Peyer's patch (tissue), 4 donors: ENCODE data around the gene SCYL1.

Source experiments
- POLR2A ChIP-seq, 2 donors: fragments of 450-650 bp; IDR thresholded peaks; one replicate each; pipeline ENCODE4 v1.5.1; 2017; ENCODE audit warnings: antibody characterized with exemption in 2 of 2, mild to moderate bottlenecking in 2 of 2, moderate library complexity in 2 of 2
- TF ChIP-seq, protein P1 (sequence below), 6 experiments: fragments of 450-650 bp in 4 of 6; fragments of 200-600 bp in 2 of 6; sonication (generic) in 1 of 6; IDR thresholded peaks; one replicate each; pipeline ENCODE4 v1.5.1; 2017 to 2019; ENCODE audit warnings: antibody characterized with exemption in 6 of 6, mild to moderate bottlenecking in 3 of 6, moderate library complexity in 1 of 6

DNA sequence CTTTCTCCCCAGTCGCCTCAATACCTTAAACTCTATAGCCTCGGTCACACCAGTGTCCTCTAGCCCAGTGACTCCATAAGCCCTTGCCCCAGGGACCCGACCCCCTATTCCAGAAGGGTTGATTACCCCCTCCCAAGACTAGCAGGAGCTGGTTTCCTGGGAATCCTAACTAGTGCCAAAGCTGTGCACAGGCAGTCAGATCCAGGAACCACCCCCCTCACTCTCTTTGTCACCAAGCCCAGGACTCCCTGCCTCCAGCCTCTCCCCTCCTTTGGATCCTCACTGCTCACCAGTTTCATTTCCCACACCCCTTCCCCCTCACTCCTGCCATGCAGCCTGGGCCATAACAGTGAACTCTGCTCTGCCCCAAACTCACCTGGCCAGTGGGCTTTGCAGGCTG is 23.5 kb downstream of the SCYL1 start:
- TF ChIP-seq, protein P1, sequence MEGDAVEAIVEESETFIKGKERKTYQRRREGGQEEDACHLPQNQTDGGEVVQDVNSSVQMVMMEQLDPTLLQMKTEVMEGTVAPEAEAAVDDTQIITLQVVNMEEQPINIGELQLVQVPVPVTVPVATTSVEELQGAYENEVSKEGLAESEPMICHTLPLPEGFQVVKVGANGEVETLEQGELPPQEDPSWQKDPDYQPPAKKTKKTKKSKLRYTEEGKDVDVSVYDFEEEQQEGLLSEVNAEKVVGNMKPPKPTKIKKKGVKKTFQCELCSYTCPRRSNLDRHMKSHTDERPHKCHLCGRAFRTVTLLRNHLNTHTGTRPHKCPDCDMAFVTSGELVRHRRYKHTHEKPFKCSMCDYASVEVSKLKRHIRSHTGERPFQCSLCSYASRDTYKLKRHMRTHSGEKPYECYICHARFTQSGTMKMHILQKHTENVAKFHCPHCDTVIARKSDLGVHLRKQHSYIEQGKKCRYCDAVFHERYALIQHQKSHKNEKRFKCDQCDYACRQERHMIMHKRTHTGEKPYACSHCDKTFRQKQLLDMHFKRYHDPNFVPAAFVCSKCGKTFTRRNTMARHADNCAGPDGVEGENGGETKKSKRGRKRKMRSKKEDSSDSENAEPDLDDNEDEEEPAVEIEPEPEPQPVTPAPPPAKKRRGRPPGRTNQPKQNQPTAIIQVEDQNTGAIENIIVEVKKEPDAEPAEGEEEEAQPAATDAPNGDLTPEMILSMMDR (IDR thresholded peaks at IDR 0.05), result no peak
- TF ChIP-seq POLR2A (IDR thresholded peaks at IDR 0.05), result no peak
